Smooth muscle cell (in vitro differentiated cells): ENCODE data around the gene FAM193B. TPM values are rescaled to one million over a fixed set of nuclear protein-coding genes. Genes with fewer than 3 reads are reported as not detected.

Experiments
- DNase-seq: peaks from one replicate; lab custom pipeline; 2025; ENCODE audit not compliant: unreplicated experiment; lab: John Stamatoyannopoulos, UW
- H2AFZ ChIP-seq: fragments of 200-600 bp; sonication (generic); 2 replicates; pipeline ENCODE4 v1.6.0; 2016; ENCODE audit warnings: antibody characterized with exemption, low read depth, mild to moderate bottlenecking
- H3F3A ChIP-seq: fragments of 200-600 bp; sonication (generic); 2 replicates; pipeline ENCODE4 v1.6.0; 2017; ENCODE audit warnings: antibody characterized with exemption, low read depth
- H3K27ac ChIP-seq: fragments of 200-600 bp; sonication (generic); 2 replicates; pipeline ENCODE4 v1.5.1; 2016; ENCODE audit warnings: low read depth, mild to moderate bottlenecking
- H3K27me3 ChIP-seq: fragments of 200-600 bp; sonication (generic); 2 replicates; pipeline ENCODE4 v1.6.1; 2016; ENCODE audit warnings: low read depth, mild to moderate bottlenecking
- H3K36me3 ChIP-seq: fragments of 200-600 bp; sonication (generic); 2 replicates; pipeline ENCODE4 v1.5.1; 2016; ENCODE audit warnings: low read depth
- H3K4me1 ChIP-seq: fragments of 200-600 bp; sonication (generic); 2 replicates; pipeline ENCODE4 v1.5.1; 2016; ENCODE audit warnings: low read depth
- H3K4me2 ChIP-seq: fragments of 200-600 bp; sonication (generic); 2 replicates; pipeline ENCODE4 v1.6.0; 2016; ENCODE audit warnings: mild to moderate bottlenecking
- H3K4me3 ChIP-seq: fragments of 200-600 bp; sonication (generic); 2 replicates; pipeline ENCODE4 v1.5.1; 2016; ENCODE audit warnings: mild to moderate bottlenecking
- H3K79me2 ChIP-seq: fragments of 200-600 bp; sonication (generic); 2 replicates; pipeline ENCODE4 v1.6.0; 2016; ENCODE audit warnings: low read depth, mild to moderate bottlenecking
- H3K9ac ChIP-seq: fragments of 200-600 bp; sonication (generic); 2 replicates; pipeline ENCODE4 v1.6.0; 2016; ENCODE audit warnings: low read depth
- H3K9me3 ChIP-seq: fragments of 200-600 bp; sonication (generic); replicated peaks from 2 replicates; pipeline ENCODE4 v1.5.1; 2016; ENCODE audit warnings: low read depth
- H4K20me1 ChIP-seq: fragments of 200-600 bp; sonication (generic); 2 replicates; pipeline ENCODE4 v1.6.0; 2016; ENCODE audit warnings: low read depth
- CTCF ChIP-seq: fragments of 200-600 bp; sonication (generic); IDR thresholded peaks from 2 replicates; pipeline ENCODE4 v1.5.1; 2017; ENCODE audit warnings: borderline replicate concordance, mild to moderate bottlenecking, antibody characterized with exemption; ENCODE audit not compliant: insufficient read depth, poor library complexity, severe bottlenecking
- WGBS: methylation state at CpG from one replicate; pipeline ENCODE4 v1.1.7; 2016; ENCODE audit warnings: low lambda C conversion rate; 5-methylcytosine and 5-hydroxymethylcytosine counted together
- polyA plus RNA-seq: library from polyadenylated mRNA; unstranded; fragments of >200 nt; fragmentation: Nextera tagmentation; extraction: Ambion mirVana; gene quantifications from 2 replicates; pipeline ENCODE4 v1.2.1, GENCODE V29; 2016
- total RNA-seq: library from RNA; depleted of rRNA; stranded (reverse); fragments of >200 nt; gene quantifications from 2 replicates; pipeline ENCODE4 v1.2.3, GENCODE V29; 2014

The FAM193B gene
- total and polyA plus RNA-seq, 2 experiments from 2014 or later = 28.3 to 42.8 TPM

DNA sequence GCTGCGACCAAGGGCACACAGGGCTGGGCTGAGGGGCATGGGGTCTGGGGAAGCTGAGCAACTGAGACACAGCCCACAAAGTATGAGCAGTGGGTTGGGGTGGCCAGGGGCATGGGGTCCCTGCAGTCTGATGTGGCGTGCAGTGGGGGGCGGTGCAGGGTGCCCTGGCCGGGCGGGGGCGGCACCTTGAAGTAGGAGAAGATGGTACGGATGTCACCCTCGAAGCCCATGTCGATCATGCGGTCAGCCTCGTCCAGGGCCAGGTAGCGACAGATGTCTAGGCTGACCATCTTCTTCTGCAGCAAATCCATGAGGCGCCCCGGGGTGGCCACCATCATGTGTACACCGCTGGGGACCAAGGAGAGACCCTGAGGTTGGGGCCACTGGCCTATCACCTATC lies 40.9 kb downstream of the FAM193B start:
- H4K20me1 ChIP-seq = no peaks in the 10 kb centered on the region
- no peak overlapping the region for H3K27ac ChIP-seq
- no peak for TF ChIP-seq CTCF

DNA sequence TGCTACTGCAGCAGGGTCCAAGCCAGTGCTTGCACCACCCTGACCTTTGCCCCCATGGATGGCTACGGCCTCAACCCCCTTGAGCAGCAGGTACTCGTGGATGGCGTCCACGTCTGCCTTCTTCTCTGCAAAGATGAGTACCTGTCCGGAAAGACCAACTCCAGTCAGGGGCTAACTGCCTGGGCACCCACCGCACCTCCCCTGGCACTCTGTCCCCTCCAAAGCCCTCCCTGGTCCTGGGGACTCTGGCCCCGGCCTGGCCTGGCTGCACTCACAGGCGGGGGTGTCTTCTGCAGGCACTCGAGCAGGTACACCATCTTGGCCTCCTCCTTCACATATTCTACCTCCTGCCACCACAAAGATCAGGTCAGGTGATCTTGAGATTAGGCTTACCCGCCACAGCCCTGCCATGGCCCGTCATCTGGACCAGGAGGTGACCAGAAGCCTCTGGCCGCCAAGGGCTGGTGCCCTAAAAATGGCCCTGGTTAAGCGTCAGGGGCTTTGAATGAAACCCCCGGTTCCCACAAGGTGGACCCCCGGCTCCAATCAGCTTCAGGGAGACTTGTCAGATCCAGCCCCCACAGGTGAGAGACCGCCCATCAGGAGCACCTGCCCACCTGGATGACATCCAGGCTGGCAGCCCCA lies 41.5 kb downstream of the FAM193B start:
- H3F3A ChIP-seq = no peaks in the 10 kb centered on the region
- WGBS = 89% methylated on average over 16 of the region's 16 CpGs
- DNase-seq = no peak
- no peaks in the 10 kb centered on the region for H3K36me3 ChIP-seq
- peaks cover 20% of the 10 kb centered on the region for H3K79me2 ChIP-seq
- H3K4me1 ChIP-seq = peaks cover 7% of the 10 kb centered on the region
- H3K4me2 ChIP-seq = no peak overlapping the region
- TF ChIP-seq CTCF = no peak
- no peak overlapping the region for H3K27ac ChIP-seq
- no peaks in the 10 kb centered on the region for H3K27me3 ChIP-seq
- no peaks in the 10 kb centered on the region for H3K9me3 ChIP-seq
- no peak overlapping the region for H3K4me3 ChIP-seq
- H3K9ac ChIP-seq = no peak overlapping the region
- no peaks in the 10 kb centered on the region for H4K20me1 ChIP-seq
- no peak overlapping the region for H2AFZ ChIP-seq

More for the DNA sequence above, 40.9 kb downstream of the FAM193B start:
- no peak overlapping the region for H3K9ac ChIP-seq
- no peaks in the 10 kb centered on the region for H3K36me3 ChIP-seq
- no peaks in the 10 kb centered on the region for H3K27me3 ChIP-seq
- H3K79me2 ChIP-seq = peaks cover 20% of the 10 kb centered on the region
- DNase-seq = no peak
- no peaks in the 10 kb centered on the region for H3K9me3 ChIP-seq
- no peak overlapping the region for H3K4me2 ChIP-seq
- no peak overlapping the region for H2AFZ ChIP-seq
- H3F3A ChIP-seq = no peaks in the 10 kb centered on the region
- peaks cover 7% of the 10 kb centered on the region for H3K4me1 ChIP-seq
- WGBS = 95% methylated on average over 15 of the region's 15 CpGs
- H3K4me3 ChIP-seq = no peak overlapping the region

DNA sequence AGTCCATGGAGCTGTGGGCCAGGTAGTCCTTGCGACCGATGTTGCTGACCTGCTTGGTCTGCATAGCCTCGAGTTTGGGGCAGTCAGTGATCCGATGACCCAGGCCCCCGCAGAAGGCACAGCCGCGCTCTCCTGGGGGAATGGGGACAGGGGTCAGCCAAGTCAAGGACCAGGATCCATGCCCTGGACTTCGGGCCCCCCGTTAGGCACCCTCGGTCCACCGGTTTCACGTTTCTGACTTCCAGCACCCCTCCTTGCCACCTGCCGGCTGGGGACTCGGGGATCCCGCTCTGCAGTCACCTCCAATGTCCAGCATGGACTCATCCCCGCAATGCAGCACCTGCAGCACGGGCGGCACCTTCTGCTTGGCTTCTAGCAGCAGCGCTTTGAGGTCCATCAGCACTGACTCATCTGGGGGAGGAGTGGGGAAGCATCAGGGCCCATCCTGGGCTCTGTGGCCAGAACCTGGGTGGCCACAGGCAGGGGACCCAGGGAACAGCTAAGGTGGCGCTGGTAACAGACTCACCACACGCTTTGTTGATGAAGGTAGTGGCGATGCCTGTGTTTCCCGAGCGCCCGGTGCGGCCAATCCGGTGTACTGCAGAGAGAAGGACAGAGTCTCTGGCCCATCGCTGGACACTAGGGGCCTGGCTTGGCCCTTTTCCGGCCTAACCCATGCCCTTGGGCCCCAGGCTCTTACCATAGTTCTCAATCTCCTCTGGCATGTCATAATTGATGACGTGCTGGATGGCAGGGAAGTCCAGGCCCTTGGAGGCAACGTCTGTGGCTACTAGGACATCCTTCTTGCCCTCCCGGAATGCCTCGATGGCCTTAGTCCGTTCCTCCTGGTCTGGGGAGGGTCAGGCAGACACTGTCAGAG lies 42.3 kb downstream of the FAM193B start:
- Histone ChIP-seq H4K20me1 (no peaks in the 10 kb centered on the region), H3K27me3 (no peaks in the 10 kb centered on the region), H3K4me2 (no peak overlapping the region), H3K79me2 (peaks cover 20% of the 10 kb centered on the region), H3K4me3 (no peak overlapping the region), H3F3A (no peaks in the 10 kb centered on the region), H3K27ac (no peak overlapping the region), H2AFZ (no peak overlapping the region), H3K4me1 (peaks cover 7% of the 10 kb centered on the region), H3K9ac (no peak overlapping the region), H3K36me3 (no peaks in the 10 kb centered on the region), H3K9me3 (no peaks in the 10 kb centered on the region)
- whole genome bisulfite sequencing = 98% methylated on average over 31 of the region's 34 CpGs
- no peak for DNase-seq
- TF ChIP-seq CTCF = no peak
